Erythroblast (primary cell): Measurements from ENCODE around the gene CDK8.

Experiments
- DNase-seq, 2 experiments: peaks; one replicate each; lab custom pipeline; 2025; lab: John Stamatoyannopoulos, UW
- GATA1 ChIP-seq: IDR thresholded peaks from 2 replicates; pipeline ENCODE4 v1.6.1; 2011; ENCODE audit warnings: low read depth, mild to moderate bottlenecking, control low read depth, low read length, moderate library complexity
- POLR2A ChIP-seq: IDR thresholded peaks from 2 replicates; pipeline ENCODE4 v1.6.1; 2011; ENCODE audit warnings: mild to moderate bottlenecking, low read length

Gene CDK8

GRCh38 chr13:26320766-26321165 lies 66.8 kb downstream of the CDK8 start:
- TF ChIP-seq GATA1 (no peak), POLR2A (no peak)

GRCh38 chr13:26323127-26323526 lies 69.2 kb downstream of the CDK8 start:
- TF ChIP-seq GATA1 (no peak), POLR2A (no peak)
- no peak for DNase-seq

More at GRCh38 chr13:26320766-26321165, 66.8 kb downstream of the CDK8 start:
- DNase-seq, result no peak

GRCh38 chr13:26323764-26324163 lies 69.8 kb downstream of the CDK8 start:
- TF ChIP-seq GATA1, result no peak
- TF ChIP-seq POLR2A, result no peak

GRCh38 chr13:26324294-26324693 lies 70.4 kb downstream of the CDK8 start:
- TF ChIP-seq POLR2A, result no peak
- DNase-seq, result no peak

More at GRCh38 chr13:26323764-26324163, 69.8 kb downstream of the CDK8 start:
- DNase-seq, result no peak

GRCh38 chr13:26324867-26325266 lies 70.9 kb downstream of the CDK8 start:
- TF ChIP-seq POLR2A (no peak), GATA1 (no peak)
- DNase-seq, result no peak

GRCh38 chr13:26325876-26326275 lies 71.9 kb downstream of the CDK8 start:
- TF ChIP-seq POLR2A (no peak), GATA1 (no peak)
- no peak for DNase-seq

- no peak for DNase-seq
- TF ChIP-seq POLR2A (no peak), GATA1 (no peak)
Observed at GRCh38 chr13:26326562-26326961, 72.6 kb downstream of the CDK8 start.

GRCh38 chr13:26327940-26328725 lies 74.2 kb downstream of the CDK8 start:
- DNase-seq, result no peak
- TF ChIP-seq POLR2A, result no peak
- TF ChIP-seq GATA1, result no peak

- DNase-seq, result no peak
- TF ChIP-seq POLR2A, result no peak
- TF ChIP-seq GATA1, result no peak
Observed at GRCh38 chr13:26335158-26335557, 81.2 kb downstream of the CDK8 start.

- TF ChIP-seq POLR2A (no peak), GATA1 (no peak)
- peak in 1 of 2 experiments; percentile 15 for DNase-seq
Observed at GRCh38 chr13:26340807-26341206, 86.9 kb downstream of the CDK8 start.

GRCh38 chr13:26342898-26343297 lies 89.0 kb downstream of the CDK8 start:
- peak; percentile 84 to 92 for DNase-seq
- no peak for TF ChIP-seq GATA1
- TF ChIP-seq POLR2A, result no peak

- peak; percentile 62 to 78 for DNase-seq
- TF ChIP-seq POLR2A, result no peak
- no peak for TF ChIP-seq GATA1
Observed at GRCh38 chr13:26343816-26344215, 89.9 kb downstream of the CDK8 start.

- no peak for TF ChIP-seq POLR2A
- no peak for TF ChIP-seq GATA1
Observed at GRCh38 chr13:26344980-26345379, 91.1 kb downstream of the CDK8 start.

GRCh38 chr13:26348966-26349365 lies 95.0 kb downstream of the CDK8 start:
- DNase-seq, result peak in 1 of 2 experiments; percentile 37
- TF ChIP-seq GATA1 (no peak), POLR2A (no peak)

More at GRCh38 chr13:26344980-26345379, 91.1 kb downstream of the CDK8 start:
- peak; percentile 17 to 21 for DNase-seq

GRCh38 chr13:26362261-26362660 lies 108.3 kb downstream of the CDK8 start:
- DNase-seq, result no peak
- no peak for TF ChIP-seq POLR2A
- TF ChIP-seq GATA1, result no peak
